ENCODE results near the gene BPTF.
"Not testable (repeated sequence)": the region's sequence is repeated elsewhere in the genome, so short reads cannot be mapped to it uniquely, and the experiment has no call there.

Gene BPTF

GRCh38 chr17:67891481-67892119, 66.3 kb downstream of the BPTF start:
- no peak for DNase-seq

- DNase-seq: no peak
Measured at GRCh38 chr17:67902511-67903231, 77.4 kb downstream of the BPTF start.

GRCh38 chr17:67905298-67905697, 80.0 kb downstream of the BPTF start:
- not testable (repeated sequence) for DNase-seq

GRCh38 chr17:67910117-67910803, 85.0 kb downstream of the BPTF start:
- DNase-seq: not testable (repeated sequence)

- DNase-seq: no peak
Measured at GRCh38 chr17:67911059-67911782, 85.9 kb downstream of the BPTF start.

GRCh38 chr17:67912088-67912487, 86.8 kb downstream of the BPTF start:
- no peak for DNase-seq

GRCh38 chr17:67912656-67913055, 87.4 kb downstream of the BPTF start:
- no peak for DNase-seq

- no peak for DNase-seq
Measured at GRCh38 chr17:67920212-67920611, 94.9 kb downstream of the BPTF start.

- no peak for DNase-seq
Measured at GRCh38 chr17:67922503-67922902, 97.2 kb downstream of the BPTF start.

- DNase-seq: not testable (repeated sequence)
Measured at GRCh38 chr17:67928842-67929241, 103.5 kb downstream of the BPTF start.

GRCh38 chr17:67931227-67931626, 105.9 kb downstream of the BPTF start:
- no peak for DNase-seq

GRCh38 chr17:67942810-67943209, 117.5 kb downstream of the BPTF start:
- no peak for DNase-seq

GRCh38 chr17:67944035-67944434, 118.7 kb downstream of the BPTF start:
- DNase-seq: no peak

- DNase-seq: no peak
Measured at GRCh38 chr17:67946513-67946912, 121.2 kb downstream of the BPTF start.

- no peak for DNase-seq
Measured at GRCh38 chr17:67947325-67947813, 122.1 kb downstream of the BPTF start.

- DNase-seq: no peak
Measured at GRCh38 chr17:67950945-67951344, 125.6 kb downstream of the BPTF start.

GRCh38 chr17:67959510-67959909, 134.2 kb downstream of the BPTF start:
- DNase-seq: no peak

GRCh38 chr17:67960276-67960675, 135.0 kb downstream of the BPTF start:
- not testable (repeated sequence) for DNase-seq

- DNase-seq: not testable (repeated sequence)
Measured at GRCh38 chr17:67962156-67962555, 136.9 kb downstream of the BPTF start.

- peak; percentile 64 for DNase-seq
Measured at GRCh38 chr17:67963145-67963572, 137.9 kb downstream of the BPTF start.

GRCh38 chr17:67970783-67971182, 145.5 kb downstream of the BPTF start:
- no peak for DNase-seq

GRCh38 chr17:67974185-67974584, 148.9 kb downstream of the BPTF start:
- no peak for DNase-seq

GRCh38 chr17:67974598-67975066, 149.3 kb downstream of the BPTF start:
- no peak for DNase-seq

All from activated CD4-positive, alpha-beta T cell treated with anti-CD3 and anti-CD28 coated beads, Interleukin-2, amount 50 U/mL, for 4 hours (primary cell).